Ishikawa (cell line): ENCODE measurements around the gene DHRS1.

Source experiments
- CEBPB ChIP-seq: IDR thresholded peaks from 2 replicates; pipeline ENCODE4 v1.6.1; 2012
- CREB1 ChIP-seq: IDR thresholded peaks from 2 replicates; pipeline ENCODE4 v1.6.1; 2012; ENCODE audit warnings: low read depth
- EGR1 ChIP-seq: IDR thresholded peaks from 2 replicates; pipeline ENCODE4 v1.6.1; 2012
- EP300 ChIP-seq: IDR thresholded peaks from 2 replicates; pipeline ENCODE4 v1.6.1; 2012; ENCODE audit warnings: borderline replicate concordance
- FOXM1 ChIP-seq: IDR thresholded peaks from 2 replicates; pipeline ENCODE4 v1.6.1; 2012; ENCODE audit warnings: low read depth, borderline replicate concordance
- MAX ChIP-seq: IDR thresholded peaks from 2 replicates; pipeline ENCODE4 v1.6.1; 2012
- NFIC ChIP-seq: IDR thresholded peaks from 2 replicates; pipeline ENCODE4 v1.6.1; 2012
- RAD21 ChIP-seq: IDR thresholded peaks from 2 replicates; pipeline ENCODE4 v1.6.1; 2012; ENCODE audit warnings: low read depth
- REST ChIP-seq: IDR thresholded peaks from 2 replicates; pipeline ENCODE4 v1.6.1; 2012; ENCODE audit warnings: low read depth, mild to moderate bottlenecking
- TAF1 ChIP-seq: IDR thresholded peaks from 2 replicates; pipeline ENCODE4 v1.6.1; 2012; ENCODE audit warnings: low read depth, mild to moderate bottlenecking
- TCF12 ChIP-seq: IDR thresholded peaks from 2 replicates; pipeline ENCODE4 v1.6.1; 2012; ENCODE audit warnings: low read depth
- TEAD4 ChIP-seq: IDR thresholded peaks from 2 replicates; pipeline ENCODE4 v1.6.1; 2012
- USF1 ChIP-seq: IDR thresholded peaks from 2 replicates; pipeline ENCODE4 v1.6.1; 2012
- YY1 ChIP-seq: IDR thresholded peaks from 2 replicates; pipeline ENCODE4 v1.6.1; 2012; ENCODE audit warnings: low read depth
- ZBTB7A ChIP-seq: IDR thresholded peaks from 2 replicates; pipeline ENCODE4 v1.6.1; 2012; ENCODE audit warnings: low read depth

Gene DHRS1

GRCh38 chr14:24259282-24260025, 40.1 kb downstream of the DHRS1 start:
- TF ChIP-seq ZBTB7A (peak; percentile 93), EP300 (no peak), USF1 (no peak), MAX (no peak), NFIC (peak; percentile 80), TAF1 (no peak), RAD21 (no peak), EGR1 (no peak), REST (no peak), CEBPB (no peak), TCF12 (no peak), FOXM1 (no peak), TEAD4 (peak; percentile 89), CREB1 (no peak), YY1 (no peak)

GRCh38 chr14:24258548-24259265, 40.9 kb downstream of the DHRS1 start:
- no peak for TF ChIP-seq EGR1
- TF ChIP-seq CREB1 = no peak
- TF ChIP-seq ZBTB7A = no peak
- no peak for TF ChIP-seq REST
- TF ChIP-seq RAD21 = no peak
- TF ChIP-seq NFIC = no peak
- TF ChIP-seq USF1 = no peak
- no peak for TF ChIP-seq EP300
- TF ChIP-seq YY1 = no peak
- TF ChIP-seq FOXM1 = no peak
- TF ChIP-seq MAX = no peak
- TF ChIP-seq CEBPB = no peak
- TF ChIP-seq TCF12 = no peak
- no peak for TF ChIP-seq TAF1
- TF ChIP-seq TEAD4 = no peak

GRCh38 chr14:24258119-24258518, 41.5 kb downstream of the DHRS1 start:
- no peak for TF ChIP-seq CREB1
- no peak for TF ChIP-seq TAF1
- no peak for TF ChIP-seq TEAD4
- no peak for TF ChIP-seq FOXM1
- no peak for TF ChIP-seq EGR1
- no peak for TF ChIP-seq NFIC
- no peak for TF ChIP-seq ZBTB7A
- TF ChIP-seq RAD21 = no peak
- TF ChIP-seq EP300 = no peak
- no peak for TF ChIP-seq YY1
- TF ChIP-seq USF1 = no peak
- no peak for TF ChIP-seq CEBPB
- TF ChIP-seq MAX = no peak
- TF ChIP-seq TCF12 = no peak
- no peak for TF ChIP-seq REST
